Stimulated activated CD8-positive, alpha-beta memory T cell treated with anti-CD3 and anti-CD28 coated beads, Interleukin-4, amount 100 ng/mL, for 48 hours (primary cell): ENCODE measurements around the gene KRT71.

Experiments
- DNase-seq: peaks from one replicate; pipeline ENCODE4 v3.0.0-alpha.2; 2020

KRT71 gene

DNA sequence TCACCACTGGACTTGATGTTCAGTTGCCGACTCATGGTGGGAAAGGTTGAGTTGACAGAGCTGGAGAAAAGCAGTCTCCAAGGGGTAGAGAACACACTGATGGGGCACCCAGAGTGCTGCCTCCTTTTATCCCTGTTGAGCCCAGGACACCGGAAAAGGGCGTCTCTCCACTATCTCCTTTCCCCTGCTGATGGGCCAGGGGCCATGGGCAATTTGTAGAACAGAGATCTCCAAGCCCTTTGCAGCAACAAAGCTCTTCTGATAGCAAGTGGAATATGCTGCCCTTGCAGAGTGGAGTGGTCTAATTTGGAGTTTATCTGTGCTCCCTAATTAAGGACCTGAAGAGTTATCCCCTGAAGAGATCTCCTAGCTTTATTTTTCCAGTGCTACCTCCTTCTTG lies 20.8 kb upstream of the KRT71 start, which contains the start of gene KRT74:
KRT74 (minus strand) TSS at position 101 of the 400 bp plus-strand sequence; CDS start at position 35, 66 bp downstream.
- no peak for DNase-seq

DNA sequence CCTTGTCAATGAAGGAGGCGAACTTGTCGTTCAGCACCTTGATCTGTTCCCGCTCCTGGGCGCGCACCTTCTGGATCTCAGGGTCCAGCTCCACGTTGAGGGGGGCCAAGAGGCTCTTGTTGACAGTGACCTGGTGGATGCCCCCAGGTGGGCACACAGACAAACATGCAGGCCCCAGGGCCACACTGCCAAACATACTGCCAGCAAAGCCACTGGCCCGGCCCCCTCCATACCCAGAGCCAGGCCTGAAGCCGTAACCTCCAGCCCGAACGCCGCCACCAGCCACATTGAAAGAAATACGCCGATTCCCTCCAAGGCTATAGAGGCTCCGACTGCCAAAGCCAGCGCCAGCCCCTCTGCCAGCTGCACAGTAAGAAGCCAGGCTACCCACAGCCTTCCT lies 20.4 kb upstream of the KRT71 start:
- no peak for DNase-seq

DNA sequence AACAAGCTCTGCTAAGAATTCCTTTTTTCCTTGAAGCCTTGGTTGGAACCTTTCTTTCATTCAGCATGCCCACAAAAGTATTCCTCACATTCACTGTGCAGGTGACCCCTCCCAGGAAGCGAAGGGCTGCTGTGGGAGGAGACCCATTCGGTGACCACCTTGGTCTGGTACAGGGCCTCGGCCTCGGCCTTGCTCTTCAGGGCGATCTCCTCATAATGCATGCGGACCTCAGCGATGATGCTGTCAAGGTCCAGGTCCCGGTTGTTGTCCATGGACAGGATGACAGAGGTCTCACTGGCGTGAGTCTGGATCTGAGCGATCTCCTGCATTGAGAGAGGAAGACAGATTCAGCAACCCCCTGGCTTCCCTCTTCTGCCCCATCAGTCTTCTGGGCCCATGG lies 17.6 kb upstream of the KRT71 start:
- no peak for DNase-seq

DNA sequence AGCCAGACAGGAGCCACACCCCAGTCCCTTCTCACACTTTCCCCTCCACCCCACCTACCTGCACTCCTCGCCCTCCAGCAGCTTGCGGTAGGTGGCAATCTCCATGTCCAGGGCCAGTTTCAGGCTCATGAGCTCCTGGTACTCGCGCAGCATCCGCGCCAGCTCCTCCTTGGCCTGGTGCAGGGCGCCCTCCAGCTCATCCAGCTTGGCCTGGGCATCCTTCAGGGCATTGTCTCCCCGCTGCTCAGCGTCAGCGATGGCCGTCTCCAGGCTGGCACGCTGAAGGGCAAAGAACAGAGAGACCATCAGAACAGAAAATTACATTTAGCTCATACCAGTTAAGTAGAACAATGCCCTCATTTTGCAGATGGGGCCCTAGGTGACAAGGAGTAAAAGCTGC lies 15.2 kb upstream of the KRT71 start:
- DNase-seq: no peak

DNA sequence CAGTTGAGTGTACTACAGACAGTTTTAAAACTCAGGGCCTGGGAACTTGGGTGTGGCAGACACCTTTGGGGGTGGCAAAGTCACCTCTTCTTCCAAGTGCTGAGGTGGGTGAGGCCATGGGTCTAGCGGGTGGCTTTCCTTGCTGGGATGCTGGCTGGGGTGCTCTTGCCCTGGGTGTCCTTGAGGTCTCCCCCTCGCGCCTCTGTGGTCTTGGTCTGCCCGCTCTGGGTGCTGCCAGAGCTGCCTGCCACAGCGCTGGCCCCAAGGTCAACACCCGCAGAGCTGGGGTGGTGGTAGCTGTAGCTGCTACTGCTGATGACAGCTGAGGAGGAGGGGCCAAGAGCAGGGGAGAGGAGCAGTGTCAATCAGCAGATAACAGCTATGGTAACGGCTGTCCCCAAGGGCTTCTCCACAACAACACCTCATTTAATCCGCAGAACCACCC lies 13.9 kb upstream of the KRT71 start:
- DNase-seq: peak; percentile 37

DNA sequence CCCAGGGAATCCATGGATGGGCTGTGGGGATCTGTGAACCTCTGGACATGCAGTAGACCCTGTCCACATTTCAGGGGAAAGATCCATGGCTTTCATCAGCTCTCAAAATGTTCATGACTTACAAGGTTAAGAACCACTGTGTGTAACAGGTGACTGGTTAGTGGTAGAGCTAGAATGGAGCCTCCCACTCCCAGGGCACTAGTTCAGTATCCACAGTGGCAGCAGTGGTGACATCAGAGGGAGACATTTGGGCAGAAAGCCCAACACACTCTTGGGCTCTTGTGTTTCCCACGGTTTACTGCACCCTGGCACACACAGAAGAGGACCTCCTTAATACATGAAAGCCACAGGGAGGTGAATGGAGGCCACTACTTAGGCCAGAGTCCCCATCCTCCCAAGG lies 11.6 kb upstream of the KRT71 start:
- DNase-seq: no peak

DNA sequence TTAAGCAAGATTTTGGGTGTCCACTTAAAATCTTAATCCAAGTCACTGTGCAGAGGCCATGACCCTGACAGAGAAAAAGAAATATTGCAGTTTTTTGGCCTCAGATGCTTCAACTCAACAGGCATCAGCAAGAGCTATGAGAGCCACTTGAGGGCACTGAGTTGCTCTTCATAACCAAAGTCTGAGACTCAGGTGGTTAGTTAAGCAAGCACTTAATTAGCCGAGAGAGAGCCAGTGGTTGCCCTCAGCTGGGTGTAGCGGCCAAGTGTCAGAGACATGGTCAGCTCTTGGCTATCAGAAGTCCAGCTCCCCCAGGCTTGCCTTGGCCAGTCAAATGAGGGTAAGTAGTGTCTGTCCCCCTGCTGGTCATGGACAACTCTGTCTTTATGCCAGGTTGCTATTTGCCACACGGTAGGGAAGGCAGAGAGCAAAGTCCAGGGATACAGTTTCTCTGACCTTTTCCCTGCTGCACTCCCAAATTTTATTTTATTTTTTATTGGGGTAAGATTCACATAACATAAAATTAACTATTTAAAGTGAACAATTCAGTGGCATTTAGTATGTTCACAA lies 9.0 kb upstream of the KRT71 start:
- no peak for DNase-seq

DNA sequence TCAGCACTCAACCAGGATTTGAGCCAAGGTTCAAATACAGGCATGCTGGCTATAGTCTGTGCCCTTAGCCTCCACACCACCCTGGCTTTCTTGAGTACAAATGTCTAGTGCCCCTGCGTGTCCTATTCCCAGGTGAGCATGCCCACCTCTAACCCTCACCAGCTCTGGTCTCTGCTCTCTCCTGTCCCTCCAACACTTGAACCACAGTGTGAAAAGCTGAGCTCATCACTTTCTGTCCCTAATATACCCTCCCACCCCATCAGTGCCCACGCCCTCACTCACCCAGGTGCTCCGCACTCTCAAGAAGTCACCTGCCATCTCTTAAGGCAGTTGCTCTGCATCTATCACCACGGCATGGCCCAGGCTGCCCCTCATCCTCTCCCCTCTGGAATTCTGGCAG lies 7.0 kb upstream of the KRT71 start:
- DNase-seq: no peak

DNA sequence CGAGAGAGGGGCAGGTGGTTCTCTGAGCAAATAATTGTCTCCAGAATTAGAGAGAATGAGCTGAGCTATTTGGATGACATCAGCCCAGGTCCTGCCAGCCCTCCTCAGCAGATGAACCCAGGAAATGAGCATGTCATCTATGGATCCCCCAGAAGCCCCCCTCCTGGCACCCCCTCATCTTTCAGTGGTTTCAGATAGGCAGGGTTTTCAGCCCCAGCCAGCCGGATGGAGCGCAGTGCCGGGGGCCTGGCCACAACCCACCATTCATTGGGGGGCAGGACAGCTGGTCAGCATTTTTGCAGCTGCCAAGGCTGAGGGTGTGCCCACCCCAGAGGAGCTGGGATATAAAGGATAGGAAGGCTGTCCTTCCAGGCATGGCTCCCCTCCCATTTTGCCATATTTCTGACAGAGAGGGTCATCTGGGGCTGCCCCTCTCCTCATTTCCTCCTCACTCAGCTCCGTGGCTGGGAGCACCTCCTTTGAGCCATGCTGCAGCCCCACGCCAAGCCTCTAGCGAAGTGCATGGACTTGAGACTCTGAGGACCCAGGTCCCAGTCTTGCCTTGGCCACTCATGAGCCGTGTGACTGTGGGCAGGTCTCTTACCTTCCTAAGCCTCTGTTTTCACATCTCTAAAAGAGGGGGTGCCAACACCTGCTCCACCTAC lies 6.0 kb upstream of the KRT71 start:
- DNase-seq: no peak

DNA sequence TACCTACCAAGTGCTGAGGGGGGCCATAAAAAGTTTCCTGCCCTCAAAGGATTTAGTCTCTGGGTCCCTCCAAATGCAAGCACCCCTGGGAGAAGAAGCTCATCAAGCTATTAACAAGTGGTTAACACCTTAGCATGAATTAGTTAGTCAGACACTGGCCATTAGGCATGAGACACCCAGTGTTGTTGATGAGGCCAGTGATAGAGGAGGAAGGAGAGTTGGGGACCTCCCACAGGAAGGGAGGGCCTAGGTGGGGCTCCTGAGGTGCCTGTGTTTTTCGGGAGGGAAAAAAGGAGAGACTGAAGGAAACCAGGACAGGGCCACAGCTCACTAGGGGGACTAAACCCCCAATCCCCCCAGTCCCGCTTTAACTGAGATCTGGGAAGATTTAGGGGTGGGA lies 4.5 kb upstream of the KRT71 start:
- DNase-seq: no peak

DNA sequence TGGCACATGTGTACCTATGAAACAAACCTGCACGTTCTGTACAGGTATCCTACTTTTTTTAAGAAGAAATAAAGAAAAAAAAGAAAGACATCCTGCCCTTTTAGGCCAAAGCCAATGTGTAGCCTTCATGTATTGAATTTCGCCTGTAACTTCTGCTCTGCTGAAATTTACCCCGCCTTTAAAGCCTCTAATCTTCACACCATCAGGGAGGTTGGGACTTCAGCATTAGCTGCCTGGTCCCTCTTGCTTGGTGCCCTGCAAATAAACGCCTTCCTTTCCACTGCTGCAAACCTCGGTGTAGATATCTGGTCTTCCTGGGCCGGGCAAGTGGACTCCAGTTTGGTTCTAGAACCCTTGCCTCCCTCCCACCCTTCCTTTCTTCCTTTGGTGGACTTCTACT lies 2.6 kb upstream of the KRT71 start:
- DNase-seq: no peak

DNA sequence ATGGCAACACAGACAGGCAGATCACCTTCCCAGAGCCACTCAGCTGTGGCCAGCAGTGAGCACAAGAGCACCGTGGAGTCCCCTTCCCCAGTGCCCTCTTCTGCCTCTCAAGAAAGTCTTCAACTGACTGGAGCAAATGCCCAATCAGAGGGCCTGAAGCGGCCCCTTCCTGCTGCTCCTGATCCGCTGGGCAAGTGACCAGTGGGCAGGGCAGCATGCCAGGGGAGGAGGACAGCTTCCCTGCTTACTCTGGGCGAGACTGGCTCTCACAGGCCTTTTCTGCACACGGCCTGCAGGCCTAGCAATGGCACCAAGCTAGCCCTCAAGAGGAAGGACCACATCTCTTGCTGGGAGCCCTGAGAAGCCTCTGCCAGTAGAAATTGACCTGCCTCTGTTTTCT lies 890 bp downstream of the KRT71 start:
- DNase-seq: no peak

DNA sequence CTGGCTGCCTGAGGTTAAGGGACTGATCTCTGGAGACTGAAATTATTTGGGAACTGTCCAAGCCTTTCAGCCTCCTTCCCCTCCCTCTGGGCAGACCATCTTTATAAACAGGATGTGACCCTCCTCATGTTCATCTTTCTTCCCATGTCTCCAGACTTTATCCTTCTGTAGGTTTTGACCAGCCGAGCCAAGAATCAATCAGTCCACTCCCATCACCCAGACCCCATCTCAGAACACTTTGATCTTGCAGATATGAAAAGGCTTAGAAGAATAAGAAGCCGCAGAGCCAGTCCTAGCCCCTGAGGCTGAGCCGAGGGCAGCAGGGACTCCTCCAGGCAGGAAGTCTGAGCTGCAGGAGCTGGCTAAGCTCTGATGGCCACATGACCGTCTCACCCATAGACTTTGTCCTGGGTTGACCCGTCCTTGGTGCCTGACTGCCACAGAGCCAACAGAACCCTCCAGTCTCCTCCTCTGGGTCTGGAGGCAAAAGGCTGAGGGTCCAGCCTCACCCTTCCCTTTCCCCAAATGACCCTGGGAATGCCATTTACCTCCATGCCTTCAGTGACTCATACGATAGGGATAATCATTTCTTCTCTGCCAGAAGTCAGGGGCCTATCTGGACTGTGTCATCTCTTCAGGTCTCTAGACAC lies 1.6 kb downstream of the KRT71 start:
- DNase-seq: no peak

DNA sequence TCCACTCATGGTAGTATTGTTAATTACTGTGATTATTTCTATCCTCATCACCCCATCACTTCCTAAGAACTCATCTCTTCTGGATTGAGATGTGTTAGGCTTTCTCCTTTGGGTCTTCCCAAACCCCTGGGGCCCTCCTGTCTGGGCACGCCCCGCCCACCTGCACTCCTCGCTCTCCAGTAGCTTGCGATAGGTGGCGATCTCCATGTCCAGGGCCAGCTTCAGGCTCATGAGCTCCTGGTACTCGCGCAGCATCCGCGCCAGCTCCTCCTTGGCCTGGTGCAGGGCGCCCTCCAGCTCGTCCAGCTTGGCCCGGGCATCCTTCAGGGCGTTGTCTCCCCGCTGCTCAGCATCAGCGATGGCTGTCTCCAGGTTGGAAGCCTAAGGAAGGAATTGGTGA lies 6.8 kb downstream of the KRT71 start:
- no peak for DNase-seq

DNA sequence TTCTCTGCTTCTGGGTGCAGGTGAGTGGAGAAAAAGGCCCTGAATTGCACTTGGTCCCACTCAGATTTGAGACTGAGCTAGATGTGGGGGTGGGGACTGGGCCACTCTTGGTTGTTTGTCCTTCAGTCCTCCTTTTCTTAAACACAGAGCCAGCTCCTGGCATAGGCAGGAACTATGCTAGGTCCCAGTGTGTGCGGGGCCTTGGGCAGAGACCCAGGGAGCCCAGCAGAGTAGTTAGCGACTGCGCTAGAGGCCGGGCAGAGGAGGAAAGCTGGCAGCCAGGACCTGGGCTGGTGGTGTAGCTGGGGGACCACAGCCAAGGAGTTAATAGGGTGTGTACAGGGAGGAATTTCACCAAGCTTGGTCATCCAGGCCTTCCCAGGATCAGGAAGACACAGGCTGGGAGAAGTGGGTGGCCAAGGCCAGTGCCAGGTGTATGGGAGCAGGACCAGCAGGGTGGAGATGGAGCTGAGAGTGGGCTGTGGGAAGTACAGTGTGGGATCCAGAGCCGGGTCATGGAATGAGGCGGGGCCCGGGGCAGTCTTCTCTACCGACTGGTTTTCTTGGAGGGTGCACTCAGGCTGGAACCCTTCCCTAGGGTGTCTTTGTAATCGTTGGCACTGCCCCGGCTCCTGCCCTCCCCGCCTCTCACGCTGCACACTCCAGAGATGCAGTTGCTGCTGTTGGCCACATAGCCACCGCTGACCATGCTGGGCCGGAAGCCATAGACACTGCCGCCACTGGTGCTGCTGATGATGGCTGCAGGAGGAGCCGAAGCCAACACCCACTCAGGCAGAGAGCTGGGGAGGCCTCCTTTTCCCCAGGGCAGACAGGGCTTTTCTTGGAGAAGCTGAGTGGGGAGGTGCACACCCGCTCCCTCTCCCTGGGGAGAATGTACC lies 8.7 kb downstream of the KRT71 start:
- DNase-seq: no peak

DNA sequence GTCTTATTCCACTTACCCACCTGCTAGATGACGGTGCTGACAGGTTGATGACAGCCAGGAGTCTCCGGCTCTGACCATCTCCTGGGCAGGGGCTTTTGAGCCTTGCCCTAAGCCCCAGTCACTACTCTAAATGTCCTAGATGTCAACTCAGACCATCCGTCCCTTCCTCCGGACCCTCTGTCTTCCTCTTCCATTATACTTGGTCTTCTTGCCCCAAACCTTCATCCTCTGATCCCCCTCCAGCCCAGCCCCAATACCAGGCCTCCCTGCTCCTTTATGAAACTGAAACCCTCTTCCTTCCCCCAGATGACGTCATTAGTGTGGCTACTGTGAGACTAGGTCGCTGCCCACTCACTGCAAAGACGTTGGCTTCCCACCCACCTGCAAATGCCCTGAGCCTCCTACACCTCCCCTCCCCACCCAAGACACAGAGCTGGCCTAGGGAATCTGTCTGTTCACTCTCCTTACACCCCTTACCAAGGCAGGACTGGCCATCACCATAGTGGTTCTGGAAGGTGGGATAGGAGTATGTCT lies 10.1 kb downstream of the KRT71 start:
- no peak for DNase-seq

DNA sequence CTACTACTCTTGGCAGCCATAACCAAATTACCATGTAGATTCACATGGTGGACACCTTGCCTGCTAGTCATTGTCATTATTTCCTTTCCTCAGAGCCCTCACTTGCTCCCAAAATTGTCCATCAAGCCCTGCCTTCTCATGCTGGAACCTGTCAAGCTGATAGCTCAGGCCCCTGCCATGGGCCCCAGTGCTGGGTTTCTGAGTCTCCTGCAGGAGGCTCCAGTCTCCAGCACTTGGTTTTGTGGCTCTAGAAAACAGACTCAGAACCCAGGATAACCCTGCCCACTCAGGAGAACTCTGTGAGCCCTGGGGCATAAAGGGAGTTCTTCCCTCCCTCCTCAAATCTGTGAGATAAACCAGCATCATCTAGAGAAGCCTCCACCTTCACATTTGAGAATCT lies 10.8 kb downstream of the KRT71 start:
- DNase-seq: no peak

DNA sequence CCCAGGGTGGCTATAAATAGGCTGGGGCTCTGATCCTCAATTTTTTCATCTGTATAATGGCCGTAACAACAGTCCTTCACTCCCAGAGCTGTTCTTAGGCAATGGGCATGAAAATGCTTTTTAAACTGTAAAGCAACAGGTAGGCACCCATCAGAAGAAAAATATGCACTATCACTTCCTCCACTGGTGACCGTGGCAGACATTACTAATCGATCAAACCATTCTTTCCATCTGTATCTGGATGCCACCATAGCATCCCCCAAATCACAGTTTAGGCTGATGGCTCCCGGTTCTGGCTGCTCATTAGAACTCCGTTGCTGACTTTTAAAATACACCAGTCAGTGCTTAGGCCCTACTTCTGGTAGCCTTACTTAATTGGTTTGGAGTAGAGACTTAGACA lies 11.2 kb downstream of the KRT71 start:
- DNase-seq: no peak

DNA sequence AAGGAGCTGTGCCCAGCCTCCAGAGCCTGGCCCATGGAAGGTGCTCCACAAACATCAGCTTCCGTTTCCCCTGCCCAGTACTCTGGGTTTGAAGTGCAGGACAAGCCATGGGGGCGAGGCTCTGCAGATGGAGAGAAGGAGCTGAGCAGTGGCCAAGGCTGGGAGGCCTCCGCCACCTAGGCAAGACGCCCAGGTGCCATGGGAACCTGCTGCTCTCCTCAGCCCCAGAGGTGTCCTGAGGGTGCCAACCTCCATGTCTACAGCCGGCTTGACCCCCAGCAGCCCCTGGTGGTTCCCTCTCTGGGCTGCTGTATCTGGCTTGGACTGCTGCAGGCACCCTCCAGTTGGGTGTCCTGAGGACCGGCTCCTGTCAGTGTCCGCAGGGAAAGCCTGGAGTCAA lies 12.4 kb downstream of the KRT71 start:
- no peak for DNase-seq

DNA sequence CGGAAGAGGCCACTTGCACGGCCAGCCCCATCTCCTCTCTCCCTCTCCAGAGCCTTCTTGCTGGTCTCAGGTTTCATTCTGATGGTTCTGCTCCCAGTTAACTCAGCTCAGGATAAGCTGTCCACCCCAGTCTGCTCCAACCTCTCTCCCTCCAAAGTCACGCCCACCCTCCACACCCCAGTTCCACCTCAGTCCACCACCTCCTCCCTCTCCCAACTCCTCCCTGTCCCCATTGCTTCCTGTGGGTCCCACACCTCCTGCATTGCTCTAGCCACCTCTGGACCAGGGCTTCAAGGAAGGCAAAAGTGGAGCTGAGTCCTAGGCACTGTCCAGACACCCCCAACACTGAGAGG lies 13.1 kb downstream of the KRT71 start:
- no peak for DNase-seq

DNA sequence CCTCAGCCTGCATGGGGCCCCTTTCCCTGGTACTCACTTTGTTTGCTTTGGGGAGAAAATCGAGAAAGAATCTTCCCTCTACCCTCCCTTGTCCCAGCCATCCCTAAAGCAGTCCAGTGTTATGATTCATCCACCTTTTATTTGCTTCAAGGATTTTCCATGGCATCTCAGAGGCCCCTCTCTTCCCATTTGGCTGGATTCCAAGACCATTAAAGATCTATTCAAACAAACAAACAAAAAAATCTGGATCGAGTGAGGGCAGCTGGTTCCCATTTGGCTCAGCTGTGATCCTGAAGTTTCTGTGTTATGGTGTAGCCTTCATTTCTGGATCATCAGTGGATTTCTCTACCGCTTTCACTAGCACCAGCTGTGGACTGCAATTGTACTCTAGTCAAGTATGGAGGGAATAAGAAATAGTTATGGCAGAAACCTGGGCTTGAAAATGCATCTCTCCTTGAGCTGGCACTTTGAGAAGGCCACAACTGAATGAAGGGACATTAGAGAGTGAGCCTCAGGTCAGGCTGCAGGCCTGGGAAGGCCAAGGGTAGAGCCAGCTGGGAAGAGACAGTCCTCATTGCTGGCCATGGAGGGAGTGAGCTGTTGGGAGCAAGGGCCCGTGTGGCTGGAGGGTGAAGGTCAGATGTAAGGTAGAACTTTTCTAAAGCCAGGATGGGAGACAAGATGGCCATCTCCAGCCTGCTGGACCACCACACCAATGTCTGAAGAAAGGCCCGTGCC lies 13.7 kb downstream of the KRT71 start:
- no peak for DNase-seq

DNA sequence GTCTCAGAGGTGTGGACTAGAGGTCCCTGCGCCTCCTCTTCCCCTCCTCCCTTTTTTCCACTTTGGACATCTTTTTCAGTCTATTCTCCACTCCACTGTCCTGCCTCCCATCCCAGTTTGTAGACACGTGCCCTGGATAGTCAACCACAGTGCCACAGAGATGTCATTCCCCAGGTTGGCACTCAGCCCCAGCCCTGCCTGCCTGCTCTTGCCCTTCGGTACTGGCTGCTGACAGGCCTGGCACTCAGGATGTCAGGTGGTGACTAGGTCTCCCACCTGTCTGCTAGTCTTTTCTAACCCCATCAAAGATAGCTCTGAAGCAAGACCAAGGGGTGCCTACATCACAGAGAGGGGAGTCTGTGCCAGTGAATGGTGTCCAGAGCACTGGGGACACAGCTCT lies 15.8 kb downstream of the KRT71 start:
- no peak for DNase-seq

DNA sequence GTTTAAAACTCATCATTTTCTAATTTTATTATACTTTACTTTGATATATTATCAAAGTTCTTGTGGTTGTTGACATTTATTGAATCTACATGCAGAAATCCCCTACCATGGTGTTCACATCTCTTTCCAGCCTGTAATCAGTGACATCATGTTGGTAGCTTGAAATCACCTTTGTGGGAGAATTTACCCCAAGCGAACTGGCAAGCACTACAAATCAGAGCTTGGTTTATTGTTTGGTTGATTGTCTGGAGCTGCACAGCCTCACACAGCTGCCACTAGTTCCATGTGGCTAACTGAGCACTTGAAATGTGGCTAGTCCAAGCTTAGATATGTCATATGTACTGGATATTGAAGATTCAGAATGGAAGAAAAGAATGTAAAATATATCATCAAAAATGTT lies 17.4 kb downstream of the KRT71 start:
- no peak for DNase-seq
